Activated CD4-positive, alpha-beta T cell treated with anti-CD3 and anti-CD28 coated beads for 36 hours (primary cell): ENCODE results near the gene PEAK3. TPM values are rescaled to one million over a fixed set of nuclear protein-coding genes. Genes with fewer than 3 reads are reported as not detected.

Experiments used
- ATAC-seq: fragments of 200-7000 bp; cut with Tn5 transposase; one replicate; pipeline ENCODE4 v1.10.0; 2021; ENCODE audit warnings: mild to moderate bottlenecking, moderate library complexity
- CTCF ChIA-PET: fragments of 350-600 bp; sonication (Branson Sonifier 250); formaldehyde crosslinking; loops from one replicate; lab custom pipeline; 2021; ENCODE audit warnings: antibody characterized with exemption; lab: Charles Lee
- POLR2A ChIA-PET: fragments of 350-600 bp; sonication (Branson Sonifier 250); formaldehyde crosslinking; loops from one replicate; lab custom pipeline; 2021; ENCODE audit warnings: antibody characterized with exemption, inconsistent platforms; lab: Charles Lee
- DNase-seq: peaks from one replicate; pipeline ENCODE4 v3.0.0-alpha.2; 2020
- H3K27ac Mint-ChIP-seq: one replicate; pipeline ENCODE4 v1.8.0; 2021; ENCODE audit warnings: mixed read lengths
- H3K27me3 Mint-ChIP-seq: one replicate; pipeline ENCODE4 v1.8.0; 2021; ENCODE audit warnings: mixed read lengths
- H3K36me3 Mint-ChIP-seq: one replicate; pipeline ENCODE4 v1.8.0; 2021; ENCODE audit warnings: low read depth, mixed read lengths
- H3K4me1 Mint-ChIP-seq: one replicate; pipeline ENCODE4 v1.8.0; 2021; ENCODE audit warnings: mixed read lengths
- H3K4me3 Mint-ChIP-seq: one replicate; pipeline ENCODE4 v1.8.0; 2021; ENCODE audit warnings: mild to moderate bottlenecking, moderate library complexity, mixed read lengths
- H3K9me3 Mint-ChIP-seq: one replicate; pipeline ENCODE4 v1.8.0; 2021; ENCODE audit warnings: low read depth, mixed read lengths
- intact Hi-C, 2 experiments: fragments of 100-400 bp; cut with DNase I in 1 of 2; cut with micrococcal nuclease in 1 of 2; formaldehyde crosslinking; loops; one replicate each; pipeline versions ENCODE4 v1.14.2 to v1.15.1; 2022 to 2024; cut with DNase I, micrococcal nuclease
- total RNA-seq, 2 experiments: library from RNA; stranded (reverse); gene quantifications; one replicate each; pipeline ENCODE4 v1.2.3, GENCODE V29; 2021

Gene PEAK3
- total RNA-seq, 2 experiments from 2014 or later, result not detected

DNA sequence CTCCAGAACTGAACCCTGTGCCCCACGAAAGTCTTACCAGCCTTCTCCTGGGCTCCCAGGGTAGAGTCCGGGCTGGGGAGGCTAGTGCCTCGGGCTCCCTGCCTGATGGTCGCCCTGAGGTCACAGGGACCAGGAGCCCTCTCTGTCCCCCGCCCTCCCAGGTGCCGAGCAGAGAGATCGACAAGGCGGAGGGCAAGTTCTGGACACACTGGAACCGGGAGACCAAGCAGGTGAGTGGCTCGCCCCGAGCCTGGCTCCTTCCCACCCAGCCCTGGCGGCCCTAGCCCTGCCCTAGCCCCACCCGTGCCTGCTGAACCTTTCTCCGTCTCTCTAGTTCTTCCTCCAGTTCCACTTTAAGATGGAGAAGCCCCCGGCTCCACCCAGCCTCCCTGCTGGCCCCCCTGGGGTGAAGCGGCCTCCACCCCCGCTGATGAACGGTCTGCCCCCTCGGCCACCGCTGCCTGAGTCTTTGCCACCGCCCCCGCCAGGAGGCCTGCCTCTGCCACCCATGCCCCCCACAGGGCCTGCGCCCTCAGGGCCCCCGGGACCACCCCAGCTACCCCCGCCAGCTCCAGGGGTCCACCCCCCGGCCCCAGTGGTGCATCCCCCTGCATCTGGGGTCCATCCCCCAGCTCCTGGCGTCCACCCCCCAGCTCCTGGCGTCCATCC is 34.4 kb downstream of the PEAK3 start:
- Mint-ChIP-seq H3K9me3 (no peaks in the 10 kb centered on the region), H3K4me1 (peaks cover 4% of the 10 kb centered on the region), H3K4me3 (no peak overlapping the region), H3K27ac (no peak overlapping the region), H3K27me3 (peaks cover 2% of the 10 kb centered on the region), H3K36me3 (peaks cover 22% of the 10 kb centered on the region)
- ChIA-PET POLR2A (interaction anchor here (0.5 to 0.7 kb wide), 4 partner anchors 8 to 505 kb away, joined by 3 read pairs; no protein-coding TSS in a partner anchor), CTCF (no interaction called here)
- DNase-seq, result no peak
- intact Hi-C loops, result no loop called here
- no peak for ATAC-seq

DNA sequence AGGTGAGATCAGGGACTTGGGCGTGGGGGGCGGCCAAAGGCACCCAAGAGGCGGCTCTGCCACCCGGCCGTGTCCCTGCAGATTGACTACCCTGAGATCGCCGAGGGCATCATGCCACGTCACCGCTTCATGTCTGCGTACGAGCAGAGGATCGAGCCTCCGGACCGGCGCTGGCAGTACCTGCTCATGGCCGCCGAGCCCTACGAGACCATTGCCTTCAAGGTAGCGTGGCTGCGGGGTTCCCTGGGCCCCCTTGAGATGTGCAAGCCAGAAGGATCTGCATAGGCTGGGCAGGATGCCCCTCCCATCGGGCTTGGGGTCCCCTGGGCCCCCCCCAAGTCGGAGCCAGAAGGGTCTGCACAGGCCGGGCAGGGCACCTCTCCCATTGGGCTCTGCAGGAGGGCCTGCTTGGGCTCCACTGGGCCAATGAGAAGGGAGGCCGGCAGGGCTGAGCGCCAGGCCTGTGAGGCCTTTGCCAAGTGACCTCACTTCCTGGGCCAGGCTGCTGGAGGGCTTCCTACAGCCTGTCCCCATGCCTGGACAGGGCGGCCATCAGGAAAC is 35.1 kb downstream of the PEAK3 start:
- ATAC-seq, result no peak
- POLR2A ChIA-PET, result no interaction called here

DNA sequence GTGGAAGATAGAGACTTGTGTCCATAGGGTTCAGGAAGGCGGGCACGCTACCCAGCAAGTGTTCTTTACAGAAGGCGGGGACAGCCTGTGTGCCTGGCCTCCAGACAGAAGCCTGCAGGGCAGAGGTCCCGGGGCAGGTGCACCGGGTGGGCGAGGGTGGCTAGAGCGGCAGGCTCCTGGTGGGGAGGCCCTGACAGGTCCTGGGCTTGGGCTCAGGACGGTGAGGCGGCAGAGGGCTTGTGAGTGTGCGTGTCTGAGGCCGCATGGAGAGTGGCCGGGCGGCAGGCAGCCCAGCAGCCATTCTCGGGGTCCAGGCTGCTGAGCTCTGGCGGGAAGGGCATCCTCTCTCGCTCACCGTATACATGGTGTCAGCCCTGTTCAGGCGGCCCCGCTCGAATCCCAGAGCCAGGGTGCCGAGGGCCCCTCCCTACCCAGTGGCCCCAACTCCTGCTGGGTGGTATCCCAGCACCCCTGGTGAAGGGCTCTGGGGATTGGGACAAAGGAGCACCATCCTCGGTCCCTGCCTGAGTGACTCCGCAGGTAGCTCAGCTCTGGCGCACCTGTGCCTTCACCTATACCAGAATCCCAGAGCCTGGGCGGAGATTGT is 35.9 kb downstream of the PEAK3 start:
- H3K9me3 Mint-ChIP-seq, result no peaks in the 10 kb centered on the region
- peaks cover 33% of the 10 kb centered on the region for H3K36me3 Mint-ChIP-seq
- DNase-seq, result no peak
- no peak overlapping the region for H3K27ac Mint-ChIP-seq
- peaks cover 17% of the 10 kb centered on the region for H3K4me1 Mint-ChIP-seq
- intact Hi-C loops, result no loop called here
- H3K27me3 Mint-ChIP-seq, result peaks cover 2% of the 10 kb centered on the region
- no peak for ATAC-seq
- no peak overlapping the region for H3K4me3 Mint-ChIP-seq
- ChIA-PET POLR2A (interaction anchor here (0.6 kb wide), 1 partner anchor 26 kb away, joined by 3 read pairs; no protein-coding TSS in a partner anchor), CTCF (interaction anchor here (0.6 kb wide), 1 partner anchor 9 kb away, joined by 3 read pairs; no protein-coding TSS in a partner anchor)

More for the DNA sequence above, 35.1 kb downstream of the PEAK3 start:
- H3K9me3 Mint-ChIP-seq, result no peaks in the 10 kb centered on the region
- intact Hi-C loops, result no loop called here
- peaks cover 26% of the 10 kb centered on the region for H3K36me3 Mint-ChIP-seq
- peaks cover 2% of the 10 kb centered on the region for H3K27me3 Mint-ChIP-seq
- DNase-seq, result no peak
- no peak overlapping the region for H3K4me3 Mint-ChIP-seq
- no peak overlapping the region for H3K27ac Mint-ChIP-seq
- peaks cover 9% of the 10 kb centered on the region for H3K4me1 Mint-ChIP-seq
- CTCF ChIA-PET, result no interaction called here

DNA sequence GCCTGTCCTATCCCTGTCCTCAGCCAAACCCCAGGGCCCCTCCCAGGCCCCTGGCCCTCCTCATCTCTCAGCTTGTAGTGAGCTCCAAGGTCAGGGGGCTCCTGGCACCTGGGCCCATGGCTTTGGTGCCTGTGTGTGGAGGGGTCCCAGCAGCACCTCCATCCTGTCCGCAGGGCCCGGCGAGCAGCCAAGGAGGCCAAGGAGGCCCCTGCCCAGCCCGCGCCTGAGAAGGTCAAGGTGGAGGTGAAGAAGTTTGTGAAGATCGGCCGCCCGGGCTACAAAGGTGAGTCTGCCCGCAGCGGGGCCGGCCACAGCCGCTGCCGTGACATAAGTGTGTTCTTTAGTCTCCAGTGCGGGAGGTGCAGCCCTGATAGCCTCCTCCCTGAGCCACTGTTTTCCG is 36.7 kb downstream of the PEAK3 start:
- H3K36me3 Mint-ChIP-seq, result peaks cover 42% of the 10 kb centered on the region
- CTCF ChIA-PET, result no interaction called here
- intact Hi-C loops, result no loop called here
- H3K27me3 Mint-ChIP-seq, result peaks cover 2% of the 10 kb centered on the region
- ATAC-seq (no peak), DNase-seq (no peak)
- no peaks in the 10 kb centered on the region for H3K9me3 Mint-ChIP-seq
- no peak overlapping the region for H3K27ac Mint-ChIP-seq
- peaks cover 25% of the 10 kb centered on the region for H3K4me1 Mint-ChIP-seq
- H3K4me3 Mint-ChIP-seq, result no peak overlapping the region
- POLR2A ChIA-PET, result interaction anchor here (0.6 kb wide), 1 partner anchor 27 kb away, joined by 3 read pairs; no protein-coding TSS in a partner anchor

DNA sequence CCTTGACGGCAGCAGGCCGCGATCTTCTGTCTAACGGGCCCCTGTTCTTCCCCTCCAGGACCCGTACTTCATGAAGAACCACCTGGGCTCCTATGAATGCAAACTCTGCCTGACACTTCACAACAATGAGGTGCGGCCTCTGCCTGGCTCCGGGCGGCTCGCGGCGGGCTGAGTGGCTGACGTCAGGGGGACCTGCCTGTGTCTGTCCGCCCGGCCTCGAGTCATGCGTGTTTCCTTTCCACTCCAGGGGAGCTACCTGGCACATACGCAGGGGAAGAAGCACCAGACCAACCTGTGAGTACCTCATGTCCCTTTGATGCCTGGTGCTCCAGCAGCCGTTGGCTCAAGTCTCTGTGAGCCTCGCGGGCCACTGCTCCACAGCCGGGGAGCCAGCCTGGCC is 37.5 kb downstream of the PEAK3 start:
- CTCF ChIA-PET, result no interaction called here
- Mint-ChIP-seq H3K4me3 (no peak overlapping the region), H3K9me3 (no peaks in the 10 kb centered on the region), H3K27ac (no peak overlapping the region), H3K27me3 (no peaks in the 10 kb centered on the region), H3K4me1 (peaks cover 31% of the 10 kb centered on the region), H3K36me3 (peaks cover 48% of the 10 kb centered on the region)
- intact Hi-C loops, result no loop called here
- ATAC-seq, result no peak
- DNase-seq, result no peak
- POLR2A ChIA-PET, result no interaction called here

DNA sequence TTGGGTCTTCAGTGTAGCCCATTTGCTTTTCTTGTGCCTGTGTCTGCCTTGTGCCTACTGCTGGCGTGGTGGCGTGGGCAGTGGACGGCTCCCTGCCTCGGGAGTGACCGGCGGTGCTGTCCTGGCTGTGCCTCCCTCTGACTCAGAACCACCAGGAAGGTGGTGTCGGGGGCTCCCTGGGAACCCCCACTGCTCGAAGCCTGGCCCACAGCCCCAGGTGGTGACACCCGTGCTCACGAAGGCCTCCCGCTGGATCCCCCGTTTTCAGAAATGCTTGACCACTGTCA is 37.9 kb downstream of the PEAK3 start:
- intact Hi-C loops, result no loop called here
- no peaks in the 10 kb centered on the region for H3K9me3 Mint-ChIP-seq
- H3K27ac Mint-ChIP-seq, result no peak overlapping the region
- CTCF ChIA-PET, result no interaction called here
- no peak overlapping the region for H3K4me3 Mint-ChIP-seq
- POLR2A ChIA-PET, result no interaction called here
- no peak for DNase-seq
- peaks cover 34% of the 10 kb centered on the region for H3K4me1 Mint-ChIP-seq
- peaks cover 50% of the 10 kb centered on the region for H3K36me3 Mint-ChIP-seq
- no peak for ATAC-seq
- H3K27me3 Mint-ChIP-seq, result no peaks in the 10 kb centered on the region

DNA sequence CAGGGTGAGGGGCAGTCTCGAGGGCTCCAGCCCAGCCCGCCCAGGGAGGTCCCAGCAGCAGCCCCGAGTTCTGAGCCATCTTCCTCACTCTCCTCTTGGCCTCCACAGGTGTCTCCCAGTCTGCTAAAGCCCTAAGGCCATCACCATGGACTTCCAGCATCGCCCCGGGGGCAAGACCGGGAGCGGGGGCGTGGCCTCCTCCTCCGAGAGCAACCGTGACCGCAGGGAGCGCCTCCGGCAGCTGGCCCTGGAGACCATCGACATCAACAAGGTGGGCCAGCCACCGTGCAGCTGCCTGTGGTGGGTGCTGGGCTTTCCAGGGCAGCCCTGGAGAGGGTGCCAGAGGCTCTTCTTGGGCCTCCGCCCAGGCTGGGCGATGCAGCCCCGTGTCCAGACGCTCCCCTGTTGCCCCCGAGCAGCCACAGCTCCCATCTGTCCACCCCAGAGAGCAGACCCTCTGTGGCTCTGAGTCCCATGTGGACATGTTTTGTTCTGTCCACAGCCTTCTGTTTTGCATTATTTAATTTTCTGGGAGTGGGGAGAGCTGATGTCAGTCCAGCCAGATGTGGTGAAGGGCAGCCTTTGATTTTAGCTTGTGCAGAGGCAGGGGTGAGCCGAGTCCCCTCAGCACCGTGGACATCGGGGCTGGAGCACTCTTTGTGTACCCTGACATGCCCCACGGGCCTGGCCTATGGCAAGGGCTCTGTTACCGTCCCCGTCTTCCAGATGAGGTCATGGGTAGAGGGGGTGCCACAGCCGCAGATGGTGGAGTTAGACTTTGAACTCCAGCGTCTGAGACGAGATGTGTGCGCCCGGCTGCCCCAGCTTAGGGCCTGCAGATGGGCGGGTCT is 38.5 kb downstream of the PEAK3 start:
- intact Hi-C loops, result no loop called here
- H3K27me3 Mint-ChIP-seq, result no peaks in the 10 kb centered on the region
- H3K27ac Mint-ChIP-seq, result no peak overlapping the region
- peaks cover 39% of the 10 kb centered on the region for H3K4me1 Mint-ChIP-seq
- DNase-seq (no peak), ATAC-seq (no peak)
- CTCF ChIA-PET, result no interaction called here
- no peaks in the 10 kb centered on the region for H3K9me3 Mint-ChIP-seq
- POLR2A ChIA-PET, result no interaction called here
- no peak overlapping the region for H3K4me3 Mint-ChIP-seq
- H3K36me3 Mint-ChIP-seq, result peaks cover 52% of the 10 kb centered on the region

DNA sequence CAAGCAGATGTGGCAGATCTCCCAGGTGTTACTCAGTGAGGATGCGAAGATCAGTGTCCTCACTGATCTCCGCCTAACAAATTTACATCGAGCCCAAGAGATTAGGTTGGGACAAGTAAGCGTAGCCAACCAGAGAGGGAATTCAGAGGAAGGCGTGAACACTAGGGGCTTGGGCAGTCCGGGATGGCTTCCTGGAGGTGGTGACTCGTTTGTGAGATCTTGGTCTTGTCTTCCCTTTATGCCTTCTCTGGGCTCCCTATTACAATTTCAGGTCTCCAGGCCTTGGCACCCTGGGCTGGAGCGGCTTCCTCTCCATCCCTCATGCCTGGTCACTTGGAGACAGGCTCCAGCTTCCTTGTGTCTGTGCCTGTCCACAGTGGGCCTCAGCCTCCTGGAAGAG is 39.2 kb downstream of the PEAK3 start:
- H3K4me3 Mint-ChIP-seq, result no peak overlapping the region
- CTCF ChIA-PET, result no interaction called here
- ATAC-seq (no peak), DNase-seq (no peak)
- peaks cover 58% of the 10 kb centered on the region for H3K36me3 Mint-ChIP-seq
- intact Hi-C loops, result no loop called here
- POLR2A ChIA-PET, result no interaction called here
- no peaks in the 10 kb centered on the region for H3K27me3 Mint-ChIP-seq
- no peaks in the 10 kb centered on the region for H3K9me3 Mint-ChIP-seq
- H3K4me1 Mint-ChIP-seq, result peaks cover 46% of the 10 kb centered on the region
- H3K27ac Mint-ChIP-seq, result no peak overlapping the region

DNA sequence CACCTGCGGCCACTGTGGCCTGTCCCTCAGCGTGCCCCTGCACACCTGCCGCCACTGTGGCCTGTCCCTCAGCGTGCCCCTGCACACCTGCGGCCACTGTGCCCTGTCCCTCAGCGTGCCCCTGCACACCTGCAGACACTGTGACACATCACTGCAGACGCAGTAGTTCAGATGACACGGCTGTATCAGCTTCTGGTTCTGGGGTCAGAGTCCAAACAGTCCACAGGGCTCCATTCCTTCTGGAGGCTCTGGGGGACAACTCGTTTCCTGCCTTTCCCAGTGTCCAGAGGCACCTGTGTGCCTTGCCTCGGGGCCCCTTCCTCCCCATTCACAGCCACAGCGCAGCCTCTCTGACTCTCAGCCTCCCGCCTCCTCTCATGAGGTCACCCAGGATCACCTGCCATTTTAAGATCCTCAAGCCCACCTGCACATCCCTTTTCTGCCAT is 39.9 kb downstream of the PEAK3 start:
- Mint-ChIP-seq H3K4me1 (peaks cover 50% of the 10 kb centered on the region), H3K27ac (no peak overlapping the region), H3K36me3 (peaks cover 64% of the 10 kb centered on the region), H3K27me3 (no peaks in the 10 kb centered on the region), H3K9me3 (no peaks in the 10 kb centered on the region), H3K4me3 (no peak overlapping the region)
- ChIA-PET CTCF (interaction anchor here (0.7 kb wide), 1 partner anchor 19 kb away, joined by 3 read pairs; no protein-coding TSS in a partner anchor), POLR2A (no interaction called here)
- no peak for DNase-seq
- intact Hi-C loops, result no loop called here
- ATAC-seq, result no peak

DNA sequence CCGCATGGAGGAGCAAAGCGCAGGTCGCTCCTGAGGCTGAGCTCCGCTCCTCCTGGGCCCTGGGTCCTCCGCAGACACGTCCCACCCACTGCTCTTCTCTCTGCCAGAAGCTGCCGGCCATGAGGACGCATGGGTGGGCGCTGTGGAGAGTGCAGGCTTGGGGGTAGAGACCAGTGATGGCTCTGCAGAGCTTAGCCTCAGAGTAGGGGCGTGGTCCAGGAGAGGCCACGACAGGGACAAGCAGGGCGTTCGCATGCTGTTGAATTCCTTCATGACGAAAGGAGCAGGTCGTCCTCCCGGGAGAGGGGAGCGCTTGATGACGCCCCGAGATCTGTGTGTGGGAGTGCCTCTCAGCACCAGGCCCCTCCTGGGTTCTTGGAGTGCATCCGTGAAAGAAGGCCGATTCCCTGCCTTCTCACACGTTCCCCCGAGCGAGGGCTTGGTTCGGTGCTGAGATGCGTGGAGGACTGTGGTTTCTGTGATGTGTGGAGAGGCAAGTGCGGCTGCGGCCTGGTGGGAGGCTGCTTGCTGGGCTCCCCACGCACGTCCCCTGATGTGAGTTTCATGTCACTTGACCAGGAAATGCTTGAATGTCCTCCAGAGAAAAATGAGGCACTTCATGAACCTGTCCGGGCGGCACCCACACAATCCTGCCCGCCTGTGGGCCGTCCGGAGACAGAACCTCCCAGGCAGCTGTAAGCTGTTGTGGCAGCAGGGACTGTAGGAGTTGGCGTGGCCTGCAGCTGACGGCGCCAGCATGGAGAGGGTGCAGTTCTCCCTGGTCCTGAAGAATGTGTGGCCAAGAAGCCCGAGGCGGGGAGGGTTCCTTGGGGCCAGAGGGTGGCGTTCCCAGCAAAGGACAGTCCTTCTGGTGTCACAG is 40.9 kb downstream of the PEAK3 start:
- peak overlapping the region; percentile 78 for H3K27ac Mint-ChIP-seq
- H3K36me3 Mint-ChIP-seq, result peaks cover 66% of the 10 kb centered on the region
- no peaks in the 10 kb centered on the region for H3K27me3 Mint-ChIP-seq
- no peak for DNase-seq
- intact Hi-C loops, result no loop called here
- ChIA-PET POLR2A (interaction anchor here (0.7 kb wide), 1 partner anchor 34 kb away, joined by 3 read pairs; no protein-coding TSS in a partner anchor), CTCF (interaction anchor here (0.7 to 4.5 kb wide), 4 partner anchors 12 to 33 kb away, joined by 3 to 52 read pairs (median 6); no protein-coding TSS in a partner anchor)
- ATAC-seq, result no peak
- peaks cover 51% of the 10 kb centered on the region for H3K4me1 Mint-ChIP-seq
- H3K9me3 Mint-ChIP-seq, result no peaks in the 10 kb centered on the region
- H3K4me3 Mint-ChIP-seq, result peak overlapping the region; percentile 94
